HG03558 (cell line): ENCODE measurements around the gene TRIM31.

Experiments
- ATAC-seq: cut with Tn5 transposase; IDR thresholded peaks from one replicate; pipeline ENCODE4 v1.9.1; 2021; ENCODE audit warnings: moderate number of reproducible peaks; ENCODE audit not compliant: unreplicated experiment; ENCODE audit errors: extremely low read depth

The TRIM31 gene

GRCh38 chr6:30061858-30062458, 50.9 kb downstream of the TRIM31 start:
- no peak for ATAC-seq

- peak; percentile 60 for ATAC-seq
Measured at GRCh38 chr6:30061092-30061857, 51.6 kb downstream of the TRIM31 start, which contains the start of gene POLR1H. Gene POLR1H, plus strand, starts transcription at chr6:30061265. Its CDS starts 260 bp downstream, at chr6:30061525.

- ATAC-seq, result no peak
Measured at GRCh38 chr6:30060606-30061091, 52.2 kb downstream of the TRIM31 start.

GRCh38 chr6:30055513-30055912, 57.4 kb downstream of the TRIM31 start:
- no peak for ATAC-seq

GRCh38 chr6:30053682-30054081, 59.2 kb downstream of the TRIM31 start:
- ATAC-seq, result no peak
